Erythroblast (primary cell): ENCODE measurements around the gene FMOD.

ENCODE experiments used
- GATA1 ChIP-seq: IDR thresholded peaks from 2 replicates; pipeline ENCODE4 v1.6.1; 2011; ENCODE audit warnings: low read depth, mild to moderate bottlenecking, control low read depth, low read length, moderate library complexity
- POLR2A ChIP-seq: IDR thresholded peaks from 2 replicates; pipeline ENCODE4 v1.6.1; 2011; ENCODE audit warnings: mild to moderate bottlenecking, low read length

DNA sequence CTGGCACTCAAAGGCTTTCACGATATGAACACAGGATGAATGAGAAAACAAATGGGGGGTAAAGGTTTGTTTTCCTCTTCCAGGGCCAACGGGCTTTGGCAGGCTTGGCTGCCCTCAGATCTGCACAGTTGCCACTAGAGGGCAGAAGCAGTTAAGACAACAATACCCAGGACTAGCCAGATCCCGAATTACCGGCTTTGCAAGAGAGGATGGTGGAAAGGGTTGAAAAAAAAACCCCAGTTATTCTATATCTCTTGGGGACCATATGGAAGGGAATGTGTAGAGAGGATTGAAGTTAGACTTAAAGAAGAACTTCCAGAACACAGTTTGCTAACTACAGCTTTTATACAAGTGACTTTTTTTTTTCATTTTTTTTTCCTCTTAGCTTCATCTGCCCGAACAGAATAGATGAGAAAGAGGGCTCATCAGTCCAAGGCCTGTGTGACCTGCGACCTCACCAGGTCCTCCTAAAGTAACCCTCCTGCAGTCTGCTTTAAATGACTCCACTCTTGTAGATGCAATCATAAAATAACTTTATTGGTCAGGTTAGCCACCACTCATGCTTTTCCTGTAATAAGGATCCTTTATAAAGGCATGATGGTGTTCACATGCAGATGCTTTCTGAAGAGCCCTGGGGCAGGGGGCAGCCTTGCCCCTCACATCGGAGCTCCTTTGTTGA is 10.7 kb downstream of the FMOD start:
- no peak for TF ChIP-seq POLR2A
- no peak for TF ChIP-seq GATA1
